KMS-11 (cell line): ENCODE data around the gene MEGF6.

Source experiments
- H2AFZ ChIP-seq: fragments of 200-600 bp; sonication (generic); 2 replicates; pipeline ENCODE4 v1.6.1; 2016; ENCODE audit warnings: antibody characterized with exemption, mixed run types, low read depth
- H3K27ac ChIP-seq: fragments of 200-600 bp; sonication (generic); 2 replicates; pipeline ENCODE4 v1.6.1; 2016; ENCODE audit warnings: mild to moderate bottlenecking, mixed run types
- H3K27me3 ChIP-seq: fragments of 200-600 bp; sonication (generic); 2 replicates; pipeline ENCODE4 v1.6.1; 2017; ENCODE audit warnings: mild to moderate bottlenecking, low read depth, mixed run types, moderate library complexity; ENCODE audit not compliant: insufficient read depth
- H3K36me3 ChIP-seq: fragments of 200-600 bp; sonication (generic); 2 replicates; pipeline ENCODE4 v1.6.1; 2017; ENCODE audit warnings: mild to moderate bottlenecking, mixed run types; ENCODE audit not compliant: insufficient read depth
- H3K4me1 ChIP-seq: fragments of 200-600 bp; sonication (generic); 2 replicates; pipeline ENCODE4 v1.6.1; 2016; ENCODE audit warnings: mild to moderate bottlenecking, low read depth, mixed run types; ENCODE audit not compliant: poor library complexity, severe bottlenecking
- H3K4me2 ChIP-seq: fragments of 200-600 bp; sonication (generic); 2 replicates; pipeline ENCODE4 v1.7.0; 2016; ENCODE audit warnings: mild to moderate bottlenecking, mixed run types
- H3K4me3 ChIP-seq: fragments of 200-600 bp; sonication (generic); IDR thresholded peaks from 2 replicates; pipeline ENCODE4 v1.6.1; 2017; ENCODE audit warnings: low read depth, low read length, mixed read lengths; ENCODE audit not compliant: insufficient read depth
- H3K79me2 ChIP-seq: fragments of 200-600 bp; sonication (generic); 2 replicates; pipeline ENCODE4 v1.6.1; 2016; ENCODE audit warnings: low read depth, mixed run types; ENCODE audit not compliant: insufficient read depth
- H3K9ac ChIP-seq: fragments of 200-600 bp; sonication (generic); 2 replicates; pipeline ENCODE4 v1.6.1; 2016; ENCODE audit warnings: mild to moderate bottlenecking, mixed run types
- H4K20me1 ChIP-seq: fragments of 200-600 bp; sonication (generic); 2 replicates; pipeline ENCODE4 v1.6.1; 2016; ENCODE audit warnings: mild to moderate bottlenecking, mixed run types; ENCODE audit not compliant: insufficient read depth
- CTCF ChIP-seq: fragments of 200-600 bp; sonication (generic); conservative IDR thresholded peaks from 2 replicates; pipeline ENCODE4 v1.6.1; 2017; ENCODE audit warnings: low read depth, mild to moderate bottlenecking, antibody characterized with exemption, low read length, moderate library complexity, mixed read lengths

MEGF6 gene

DNA sequence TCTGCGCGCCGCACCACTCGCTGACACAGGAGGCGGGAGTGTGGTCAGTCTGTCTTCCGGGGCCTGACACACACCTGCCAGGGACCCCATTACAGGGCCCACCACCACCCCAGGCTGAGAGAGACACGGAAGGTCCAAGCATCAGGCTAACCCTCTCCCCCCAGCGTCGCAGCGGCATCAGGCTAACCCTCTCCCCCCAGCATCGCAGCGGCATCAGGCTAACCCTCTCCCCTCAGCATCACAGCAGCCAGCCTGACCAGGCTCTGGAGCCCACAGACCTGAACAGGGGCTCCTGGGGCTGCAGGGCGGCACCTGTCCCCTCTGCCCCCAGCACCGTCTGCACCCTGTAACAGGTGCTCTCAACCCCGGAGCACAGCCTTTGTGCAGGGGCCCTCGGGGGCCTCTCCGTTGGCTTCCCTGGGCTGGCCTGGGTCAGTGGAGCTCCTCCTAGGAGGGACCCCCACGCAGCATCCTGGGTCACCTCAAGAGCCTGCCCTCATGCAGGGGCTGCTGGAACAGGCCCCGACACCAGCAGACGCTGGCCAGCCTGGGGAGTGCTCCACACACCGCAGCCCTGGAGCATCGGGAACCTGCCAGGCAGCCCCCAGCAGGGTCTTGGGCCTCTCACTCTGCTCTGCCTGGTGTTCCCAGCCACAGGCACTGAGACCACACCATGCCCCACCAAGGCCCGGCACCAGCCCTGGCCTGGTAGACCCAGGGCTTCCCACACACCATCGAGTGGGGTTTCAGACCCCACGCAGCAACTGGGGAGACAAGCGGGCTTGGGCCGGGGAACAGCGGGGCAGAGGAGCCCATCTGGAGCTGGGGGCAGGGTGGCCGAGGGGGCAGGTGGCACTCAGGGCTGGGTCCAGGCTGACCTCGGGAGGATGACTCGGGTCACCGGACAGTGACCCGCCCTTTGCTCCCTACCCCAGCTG, 67.0 kb downstream of the MEGF6 start:
- H3K9ac ChIP-seq: no peak overlapping the region
- no peaks in the 10 kb centered on the region for H4K20me1 ChIP-seq
- H3K79me2 ChIP-seq: no peaks in the 10 kb centered on the region
- H3K4me1 ChIP-seq: no peaks in the 10 kb centered on the region
- H3K4me2 ChIP-seq: no peak overlapping the region
- no peaks in the 10 kb centered on the region for H3K36me3 ChIP-seq
- TF ChIP-seq CTCF: no peak
- H3K27me3 ChIP-seq: peaks cover 95% of the 10 kb centered on the region
- no peak overlapping the region for H3K4me3 ChIP-seq
- H2AFZ ChIP-seq: no peak overlapping the region
- no peak overlapping the region for H3K27ac ChIP-seq

DNA sequence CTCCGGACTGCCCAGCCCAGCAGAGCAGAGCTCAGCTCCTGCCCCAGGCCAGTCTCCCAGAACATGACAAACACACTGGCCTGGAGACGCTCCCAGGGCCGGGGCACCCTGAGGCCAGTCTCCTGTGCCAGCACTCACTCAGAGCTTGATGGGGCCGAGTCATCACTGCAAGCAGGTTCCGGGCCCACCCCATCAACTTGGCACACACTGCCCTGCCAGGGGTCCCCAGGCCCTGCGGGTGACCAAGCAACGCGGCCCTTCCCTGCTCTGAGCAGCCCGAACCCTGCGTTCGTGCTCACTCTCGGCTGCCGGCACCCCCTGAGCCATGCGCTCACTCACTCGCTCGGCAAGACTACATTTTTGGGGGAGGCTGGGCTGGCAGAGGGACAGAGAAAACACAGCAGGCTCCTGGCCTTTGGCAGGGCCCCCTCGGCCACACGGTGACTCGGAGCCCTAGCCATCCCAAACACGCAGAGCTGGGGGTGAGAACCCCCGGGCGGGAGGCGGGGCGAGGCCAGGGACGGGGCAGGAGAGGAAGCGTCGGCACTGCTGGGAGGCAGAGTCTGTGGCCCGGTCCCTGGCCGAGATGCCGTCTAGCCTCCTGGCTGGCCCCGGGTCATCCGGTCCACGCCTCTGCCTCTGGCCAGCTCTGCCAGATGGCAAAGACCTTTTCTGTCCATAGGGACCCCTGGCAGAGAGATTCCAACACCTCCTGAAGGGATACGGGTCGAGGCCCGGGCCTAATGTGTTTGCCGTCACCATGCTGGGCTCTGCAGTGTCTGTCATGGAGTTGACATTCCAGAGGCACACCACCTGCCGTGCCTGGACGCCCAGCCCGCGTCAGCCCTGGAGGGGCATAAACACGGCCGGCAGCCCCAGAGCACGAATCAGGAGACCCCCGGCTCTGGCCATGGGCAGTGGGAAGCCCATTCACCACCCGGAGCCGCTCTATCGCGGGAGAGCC, 68.0 kb downstream of the MEGF6 start:
- no peak overlapping the region for H2AFZ ChIP-seq
- no peak overlapping the region for H3K4me2 ChIP-seq
- no peak overlapping the region for H3K4me3 ChIP-seq
- TF ChIP-seq CTCF: no peak
- H3K27ac ChIP-seq: no peak overlapping the region
- no peaks in the 10 kb centered on the region for H3K4me1 ChIP-seq
- H3K9ac ChIP-seq: no peak overlapping the region
- H3K36me3 ChIP-seq: no peaks in the 10 kb centered on the region
- peaks cover 94% of the 10 kb centered on the region for H3K27me3 ChIP-seq
- H3K79me2 ChIP-seq: no peaks in the 10 kb centered on the region
- H4K20me1 ChIP-seq: no peaks in the 10 kb centered on the region

- no peaks in the 10 kb centered on the region for H4K20me1 ChIP-seq
Observed at GRCh38 chr1:3542676-3543075, 68.6 kb downstream of the MEGF6 start.

More at GRCh38 chr1:3542676-3543075, 68.6 kb downstream of the MEGF6 start:
- Histone ChIP-seq H3K9ac (no peak overlapping the region), H3K79me2 (no peaks in the 10 kb centered on the region), H3K4me1 (no peaks in the 10 kb centered on the region), H3K36me3 (no peaks in the 10 kb centered on the region), H2AFZ (no peak overlapping the region), H3K27ac (no peak overlapping the region), H3K4me3 (no peak overlapping the region), H3K27me3 (peaks cover 94% of the 10 kb centered on the region), H3K4me2 (no peak overlapping the region)
- TF ChIP-seq CTCF: no peak
